ENCODE data around the gene EYA4. TPM values are rescaled to one million over a fixed set of nuclear protein-coding genes. Genes with fewer than 3 reads are reported as not detected.

EYA4 gene
- total and polyA plus RNA-seq, 8 donors, result 0.03 to 16.3 (median 0.87) TPM; not detected in 1

- H3K4me3 ChIP-seq, result no peak overlapping the region
- no peak overlapping the region for H3K27ac ChIP-seq
- WGBS, 5 donors, result 72 to 87% (median 82%) methylated on average over 2 of the region's 2 CpGs
- H3K4me1 ChIP-seq, result no peaks in the 10 kb centered on the region
- TF ChIP-seq POLR2AphosphoS5 (IDR thresholded peaks at IDR 0.05) (no peak), POLR2A (IDR thresholded peaks at IDR 0.05) (no peak), EP300 (IDR thresholded peaks at IDR 0.05) (no peak)
- DNase-seq, result no peak
- intact Hi-C loops (cut with DNase I; ENCODE audit: low total_unique reads), result loop anchor here (5.0 to 10.0 kb wide), 2 partner anchors 375 to 542 kb away; no protein-coding TSS in a partner anchor
- no peaks in the 10 kb centered on the region for H3K27me3 ChIP-seq
- H3K9me3 ChIP-seq, result peaks cover 12 to 25% (median 17%) of the 10 kb centered on the region in 4 donors
- no peaks in the 10 kb centered on the region for H3K36me3 ChIP-seq
These were observed 318.8 kb downstream of the EYA4 start for GRCh38 chr6:133559926-133560325.

GRCh38 chr6:133567636-133568035 lies 326.5 kb downstream of the EYA4 start:
- H3K9me3 ChIP-seq, result no peaks in the 10 kb centered on the region
- no peaks in the 10 kb centered on the region for H3K36me3 ChIP-seq
- TF ChIP-seq EP300 (IDR thresholded peaks at IDR 0.05), result no peak
- no peak for TF ChIP-seq CTCF (IDR thresholded peaks at IDR 0.05)
- TF ChIP-seq POLR2A (IDR thresholded peaks at IDR 0.05), result no peak
- no peak for TF ChIP-seq POLR2AphosphoS5 (IDR thresholded peaks at IDR 0.05)
- H3K4me1 ChIP-seq, result peaks cover 0 to 13% (median 8%) of the 10 kb centered on the region in 4 donors
- peaks cover 0 to 16% (median 7%) of the 10 kb centered on the region in 3 donors for H3K27me3 ChIP-seq
- intact Hi-C loops (cut with DNase I; ENCODE audit: low total_unique reads), result loop anchor here (5.0 kb wide), 1 partner anchor 345 kb away; no protein-coding TSS in a partner anchor
- H3K27ac ChIP-seq, result no peak overlapping the region
- no peak for DNase-seq
- H3K4me3 ChIP-seq, result no peak overlapping the region
- 75 to 83% (median 79%) methylated on average over 6 of the region's 6 CpGs for WGBS, 5 donors

- DNase-seq, result peak in 1 of 2 donors; percentile 76
- intact Hi-C loops (cut with DNase I; ENCODE audit: low total_unique reads), result loop anchor here (5.0 kb wide), 1 partner anchor 343 kb away; no protein-coding TSS in a partner anchor
- peak overlapping the region; percentile 28 to 37 (median 34) for H3K4me3 ChIP-seq
These were observed 328.1 kb downstream of the EYA4 start for GRCh38 chr6:133568970-133569889.

GRCh38 chr6:133571681-133572080 lies 330.5 kb downstream of the EYA4 start:
- no peaks in the 10 kb centered on the region for H3K9me3 ChIP-seq
- peaks cover 0 to 13% (median 8%) of the 10 kb centered on the region in 4 donors for H3K4me1 ChIP-seq
- intact Hi-C loops (cut with DNase I; ENCODE audit: low total_unique reads), result no loop called here
- no peaks in the 10 kb centered on the region for H3K36me3 ChIP-seq
- H3K4me3 ChIP-seq, result no peak overlapping the region
- peaks cover 0 to 16% (median 7%) of the 10 kb centered on the region in 3 donors for H3K27me3 ChIP-seq
- no peak overlapping the region for H3K27ac ChIP-seq
- WGBS, 5 donors, result 56 to 65% (median 62%) methylated on average over 3 of the region's 3 CpGs
- TF ChIP-seq CTCF (IDR thresholded peaks at IDR 0.05) (no peak), POLR2A (IDR thresholded peaks at IDR 0.05) (no peak), EP300 (IDR thresholded peaks at IDR 0.05) (no peak), POLR2AphosphoS5 (IDR thresholded peaks at IDR 0.05) (no peak)
- DNase-seq, result no peak

More at GRCh38 chr6:133568970-133569889, 328.1 kb downstream of the EYA4 start:
- Histone ChIP-seq H3K4me1 (peaks cover 0 to 13% (median 8%) of the 10 kb centered on the region in 4 donors), H3K36me3 (no peaks in the 10 kb centered on the region), H3K27ac (peak overlapping the region in 4 of 5 donors; percentile 23 to 70 (median 60)), H3K27me3 (peaks cover 0 to 16% (median 7%) of the 10 kb centered on the region in 3 donors), H3K9me3 (no peaks in the 10 kb centered on the region)
- TF ChIP-seq POLR2A (IDR thresholded peaks at IDR 0.05) (no peak), POLR2AphosphoS5 (IDR thresholded peaks at IDR 0.05) (peak in 1 of 3 donors; percentile 19), CTCF (IDR thresholded peaks at IDR 0.05) (peak in 5 of 7 experiments; percentile 76 to 89 (median 86)), EP300 (IDR thresholded peaks at IDR 0.05) (no peak)
- WGBS, 5 donors, result 3 to 5% (median 4%) methylated on average over 18 of the region's 18 CpGs
